Spleen (tissue), 11 donors: ENCODE data around the gene GPR27. TPM values are rescaled to one million over a fixed set of nuclear protein-coding genes. Genes with fewer than 3 reads are reported as not detected.

Experiments
- DNase-seq: peaks from one replicate; pipeline ENCODE4 v3.0.0-alpha.2; 2020
- H3K27ac ChIP-seq, 8 donors: fragments of 200-600 bp; sonication (generic) in 7 of 8; 1 replicate in 4 of 8; 2 replicates in 4 of 8; pipeline versions ENCODE4 v1.5.0 to v1.8.0; 2016 to 2021; ENCODE audit warnings: inconsistent platforms in 4 of 8, mild to moderate bottlenecking in 4 of 8, moderate library complexity in 1 of 8
- H3K27me3 ChIP-seq, 7 donors: fragments of 200-600 bp; sonication (generic) in 6 of 7; replicated peaks in 1 of 7; 1 replicate in 4 of 7; 2 replicates in 3 of 7; pipeline versions ENCODE4 v1.5.0 to v1.8.0; 2016 to 2021; ENCODE audit warnings: inconsistent platforms in 3 of 7, mild to moderate bottlenecking in 1 of 7
- H3K36me3 ChIP-seq, 6 donors: fragments of 200-600 bp; sonication (generic) in 5 of 6; 1 replicate in 4 of 6; 2 replicates in 2 of 6; pipeline versions ENCODE4 v1.5.0 to v1.8.0; 2016 to 2021; ENCODE audit warnings: inconsistent platforms in 2 of 6
- H3K4me1 ChIP-seq, 6 donors: fragments of 200-600 bp; sonication (generic) in 5 of 6; 1 replicate in 3 of 6; 2 replicates in 3 of 6; pipeline versions ENCODE4 v1.5.0 to v1.8.0; 2016 to 2021; ENCODE audit warnings: inconsistent platforms in 3 of 6
- H3K4me3 ChIP-seq, 8 donors: fragments of 200-600 bp; sonication (generic) in 7 of 8; 1 replicate in 4 of 8; 2 replicates in 4 of 8; pipeline versions ENCODE4 v1.5.0 to v1.8.0; 2016 to 2021; ENCODE audit warnings: inconsistent platforms in 4 of 8, mild to moderate bottlenecking in 4 of 8, moderate library complexity in 2 of 8
- H3K9me3 ChIP-seq, 8 donors: fragments of 200-600 bp; sonication (generic) in 7 of 8; 1 replicate in 4 of 8; 2 replicates in 4 of 8; pipeline versions ENCODE4 v1.5.0 to v1.8.0; 2016 to 2021; ENCODE audit warnings: inconsistent platforms in 4 of 8
- POLR2A ChIP-seq, 3 donors: fragments of 450-650 bp; IDR thresholded peaks; one replicate each; pipeline ENCODE4 v1.5.1; 2017; ENCODE audit warnings: antibody characterized with exemption in 3 of 3, mild to moderate bottlenecking in 1 of 3
- POLR2AphosphoS5 ChIP-seq, 3 donors: sonication (generic); formaldehyde crosslinking; IDR thresholded peaks; one replicate each; pipeline ENCODE4 v1.5.1; 2017; ENCODE audit warnings: antibody characterized with exemption in 3 of 3
- WGBS, 5 donors: extraction: QIAGEN DNeasy Blood & Tissue Kit in 3 of 5; methylation state at CpG; one replicate each; pipeline versions ENCODE4 v1.1.5 to v1.1.7; 2013 to 2018; 5-methylcytosine and 5-hydroxymethylcytosine counted together
- intact Hi-C: fragments of 100-400 bp; cut with DNase I; formaldehyde crosslinking; loops from one replicate; pipeline ENCODE4 v1.15.0; 2023; ENCODE audit warnings: low total_unique reads
- polyA plus RNA-seq, 3 donors: library from polyadenylated mRNA; stranded (reverse); fragments of 200-250 nt; gene quantifications; one replicate each; pipeline ENCODE4 v1.2.1, GENCODE V29; 2013
- total RNA-seq, 7 donors: library from RNA; depleted of rRNA in 3 of 7; stranded (reverse); fragments of >200 nt in 3 of 7; fragmentation: NEBNext Ultra II Directional in 4 of 7; extraction: Animal tissue kit (Norgen Biotek cat#: 25700) in 4 of 7; gene quantifications; one replicate each; pipeline versions ENCODE4 v1.1.0 to v1.2.1, GENCODE V29; 2016 to 2021
- TF ChIP-seq, protein P1 (sequence below), 11 experiments: fragments of 200-600 bp in 7 of 11; fragments of 450-650 bp in 4 of 11; sonication (generic) in 4 of 11; IDR thresholded peaks in 8 of 11; conservative IDR thresholded peaks in 3 of 11; 1 replicate in 7 of 11; 2 replicates in 4 of 11; pipeline versions ENCODE4 v1.4.0 to v1.8.0; 2016 to 2021; ENCODE audit warnings: antibody characterized with exemption in 11 of 11, inconsistent platforms in 4 of 11, mild to moderate bottlenecking in 1 of 11
- donor health status: healthy with polysubstance abuse.
- donor health status: DM: no; HTN: no; CAD: no; lungs with moderate emphysema.
- donor health status: DM: no; HTN: no; CAD: no.
- donor health status: Bipolar disorder and iron deficiency.
- donor health status: healthy.
- donor health status: DM: no; HTN: no; CAD: no.
- donor health status: DM: yes; HTN: yes; CAD: no.

GPR27 gene
- total and polyA plus RNA-seq, 10 donors = 0.37 to 15.3 (median 6.6) TPM

DNA sequence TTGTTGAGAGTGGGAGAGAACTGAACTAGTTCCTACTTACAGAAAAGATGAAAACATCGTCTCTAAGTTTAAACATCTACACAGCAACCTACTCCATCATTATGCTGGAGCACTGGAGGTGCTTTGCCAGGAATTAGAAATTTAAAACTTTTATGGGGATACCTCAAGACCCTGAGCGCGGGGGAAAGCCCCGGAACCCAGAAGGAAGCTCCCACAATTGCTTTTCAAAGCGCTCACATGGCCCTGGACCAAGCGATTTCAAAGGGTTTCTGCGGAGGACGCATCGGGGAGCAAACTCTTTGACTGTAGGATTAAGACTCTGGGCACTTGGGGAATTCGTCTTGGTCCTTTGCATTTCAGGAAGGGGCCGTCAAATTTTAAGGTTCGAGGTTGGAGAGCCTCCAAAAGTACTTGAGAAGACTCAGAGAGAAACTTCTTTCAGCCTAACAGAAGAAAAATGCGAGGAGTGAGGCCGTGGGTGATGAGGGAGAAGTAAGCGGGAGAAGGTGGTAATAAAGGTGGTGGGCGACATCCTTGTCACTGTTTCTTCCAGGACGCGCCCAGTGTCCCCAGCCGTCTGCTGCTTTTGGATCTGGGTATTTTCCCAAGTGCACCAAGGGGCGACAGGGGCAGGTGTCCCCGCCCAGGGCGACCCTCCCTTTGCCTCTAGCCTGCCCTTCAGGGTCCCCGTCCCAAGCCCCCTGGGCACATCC lies 30.7 kb downstream of the GPR27 start:
- WGBS, 5 donors = 3 to 7% (median 4%) methylated on average over 19 to 23 of the region's 23 CpGs
- Histone ChIP-seq H3K4me3 (peak overlapping the region; percentile 11 to 69 (median 40)), H3K36me3 (no peaks in the 10 kb centered on the region), H3K9me3 (no peaks in the 10 kb centered on the region), H3K27ac (peak overlapping the region in 7 of 8 donors; percentile 61 to 88 (median 84)), H3K27me3 (peaks cover 0 to 81% (median 62%) of the 10 kb centered on the region in 7 donors), H3K4me1 (peaks cover 10 to 46% (median 19%) of the 10 kb centered on the region in 6 donors)
- no peak for DNase-seq
- TF ChIP-seq, protein P1, sequence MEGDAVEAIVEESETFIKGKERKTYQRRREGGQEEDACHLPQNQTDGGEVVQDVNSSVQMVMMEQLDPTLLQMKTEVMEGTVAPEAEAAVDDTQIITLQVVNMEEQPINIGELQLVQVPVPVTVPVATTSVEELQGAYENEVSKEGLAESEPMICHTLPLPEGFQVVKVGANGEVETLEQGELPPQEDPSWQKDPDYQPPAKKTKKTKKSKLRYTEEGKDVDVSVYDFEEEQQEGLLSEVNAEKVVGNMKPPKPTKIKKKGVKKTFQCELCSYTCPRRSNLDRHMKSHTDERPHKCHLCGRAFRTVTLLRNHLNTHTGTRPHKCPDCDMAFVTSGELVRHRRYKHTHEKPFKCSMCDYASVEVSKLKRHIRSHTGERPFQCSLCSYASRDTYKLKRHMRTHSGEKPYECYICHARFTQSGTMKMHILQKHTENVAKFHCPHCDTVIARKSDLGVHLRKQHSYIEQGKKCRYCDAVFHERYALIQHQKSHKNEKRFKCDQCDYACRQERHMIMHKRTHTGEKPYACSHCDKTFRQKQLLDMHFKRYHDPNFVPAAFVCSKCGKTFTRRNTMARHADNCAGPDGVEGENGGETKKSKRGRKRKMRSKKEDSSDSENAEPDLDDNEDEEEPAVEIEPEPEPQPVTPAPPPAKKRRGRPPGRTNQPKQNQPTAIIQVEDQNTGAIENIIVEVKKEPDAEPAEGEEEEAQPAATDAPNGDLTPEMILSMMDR (IDR thresholded peaks at IDR 0.05 in 8 of 11, conservative IDR thresholded peaks at IDR 0.05 in 3 of 11) = no peak
- no peak for TF ChIP-seq POLR2AphosphoS5 (IDR thresholded peaks at IDR 0.05)
- TF ChIP-seq POLR2A (IDR thresholded peaks at IDR 0.05) = no peak
- intact Hi-C loops = no loop called here

DNA sequence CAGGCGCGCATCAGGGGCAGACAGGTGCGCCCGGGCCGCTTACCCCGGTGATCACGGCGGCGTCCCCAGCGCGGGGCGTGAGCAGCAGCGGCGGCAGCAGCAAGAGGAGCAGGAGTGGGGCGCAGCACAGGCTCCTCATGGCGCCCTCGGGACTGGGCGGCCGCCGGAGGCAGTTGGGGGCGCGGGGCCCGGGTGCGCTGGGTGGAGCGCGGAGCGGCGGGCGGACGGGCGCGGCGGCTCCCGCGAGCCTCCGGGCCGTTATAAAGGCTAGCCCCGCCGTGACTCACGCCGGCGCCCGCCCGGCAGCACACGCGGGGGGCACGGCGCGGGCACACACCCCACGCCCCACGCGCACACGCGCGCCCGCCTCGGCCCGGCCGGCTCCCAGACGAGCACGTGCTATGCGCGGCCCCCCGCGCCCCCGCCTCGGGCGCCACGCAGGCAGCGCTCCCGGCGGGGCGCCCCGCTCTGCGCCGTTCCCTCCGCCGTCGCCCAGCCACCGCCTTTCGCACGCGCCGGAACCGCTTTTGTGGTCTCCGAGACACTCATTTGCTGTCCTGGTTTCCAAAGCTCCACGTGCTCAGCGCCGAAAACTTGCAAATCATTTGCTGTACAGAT lies 31.4 kb downstream of the GPR27 start, which contains the start of gene PROK2:
PROK2 (minus strand) TSS at position 235 of the 618 bp plus-strand sequence; CDS start at position 139, 96 bp downstream.
- intact Hi-C loops = no loop called here
- H3K27ac ChIP-seq = peak within 1 kb of the TSS in 7 of 8 donors; percentile 61 to 88 (median 84)

DNA sequence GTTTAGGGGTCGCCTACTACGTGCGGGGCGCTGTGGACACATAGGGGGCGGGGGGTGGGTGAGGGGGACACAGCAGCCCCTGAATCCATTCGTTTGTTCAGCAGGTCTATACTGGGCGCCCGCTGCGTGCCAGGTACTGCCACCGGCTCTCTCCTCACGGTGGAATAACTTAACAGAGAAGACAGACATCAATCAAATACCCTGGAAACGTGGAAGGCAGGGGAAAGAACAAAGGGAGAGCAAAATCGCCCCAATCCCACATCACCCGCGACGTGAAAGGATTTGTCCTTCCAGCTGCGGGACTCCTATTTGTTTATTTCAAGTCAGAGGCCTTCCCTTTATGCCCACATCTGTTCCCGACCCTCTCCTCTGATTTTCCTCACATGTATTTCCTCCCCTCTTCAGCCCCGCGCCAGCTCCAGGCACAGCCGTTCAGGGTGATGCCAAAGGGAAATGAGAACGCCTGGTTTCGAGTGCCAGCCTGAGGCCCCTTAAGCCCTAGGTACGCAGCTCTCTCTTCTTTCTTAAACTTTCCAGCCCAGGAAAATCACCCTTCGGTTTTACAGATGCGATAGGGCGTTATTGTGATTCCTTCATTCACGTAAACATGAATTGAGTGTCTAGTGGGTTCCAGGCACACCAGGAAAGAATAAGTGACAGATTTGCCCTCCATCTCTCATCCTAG lies 32.0 kb downstream of the GPR27 start:
- Histone ChIP-seq H3K4me1 (peaks cover 10 to 35% (median 19%) of the 10 kb centered on the region in 6 donors), H3K9me3 (no peaks in the 10 kb centered on the region), H3K36me3 (no peaks in the 10 kb centered on the region), H3K4me3 (peak overlapping the region in 7 of 8 donors; percentile 24 to 69 (median 41)), H3K27ac (peak overlapping the region in 5 of 8 donors; percentile 23 to 88 (median 85)), H3K27me3 (peaks cover 0 to 68% (median 53%) of the 10 kb centered on the region in 7 donors)
- DNase-seq = no peak
- TF ChIP-seq POLR2A (IDR thresholded peaks at IDR 0.05) = no peak
- intact Hi-C loops = no loop called here
- WGBS, 5 donors = 7 to 16% (median 14%) methylated on average over 23 to 28 of the region's 28 CpGs

More for the DNA sequence above, 31.4 kb downstream of the GPR27 start, which contains the start of gene PROK2:
- H3K9me3 ChIP-seq = no peaks in the 10 kb centered on the region
- 1 to 6% (median 1%) methylated on average over 18 to 89 of the region's 89 CpGs for WGBS, 5 donors
- DNase-seq = peak; percentile 85
- no peaks in the 10 kb centered on the region for H3K36me3 ChIP-seq
- peak within 1 kb of the TSS; percentile 11 to 69 (median 40) for H3K4me3 ChIP-seq
- H3K27me3 ChIP-seq = peaks cover 0 to 74% (median 57%) of the 10 kb centered on the region in 7 donors
- peaks cover 10 to 41% (median 19%) of the 10 kb centered on the region in 6 donors for H3K4me1 ChIP-seq
- TF ChIP-seq POLR2A (IDR thresholded peaks at IDR 0.05) (no peak), POLR2AphosphoS5 (IDR thresholded peaks at IDR 0.05) (peak in 1 of 3 donors; percentile 41)
- TF ChIP-seq, protein P1 (IDR thresholded peaks at IDR 0.05 in 8 of 11, conservative IDR thresholded peaks at IDR 0.05 in 3 of 11) = no peak

DNA sequence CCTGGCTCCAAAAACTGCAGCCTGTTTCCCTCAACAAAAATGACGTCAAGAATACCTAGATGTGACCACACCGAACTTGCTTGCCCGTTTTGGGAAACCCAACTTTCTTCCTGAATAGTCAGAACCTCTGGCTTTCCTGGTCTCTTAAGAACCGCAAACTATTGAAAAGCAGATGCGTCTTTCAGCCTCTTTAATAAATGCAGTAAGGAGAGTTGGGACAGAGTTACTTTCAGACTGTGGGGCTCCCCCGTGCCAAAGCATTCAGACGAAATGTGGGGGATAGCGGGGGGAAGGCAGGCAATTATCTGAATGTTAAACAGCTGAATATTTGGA lies 32.5 kb downstream of the GPR27 start:
- Histone ChIP-seq H3K9me3 (no peaks in the 10 kb centered on the region), H3K4me3 (peak overlapping the region in 1 of 8 donors; percentile 69), H3K27me3 (peaks cover 0 to 63% (median 49%) of the 10 kb centered on the region in 7 donors), H3K36me3 (no peaks in the 10 kb centered on the region), H3K27ac (peak overlapping the region in 3 of 8 donors; percentile 84 to 87 (median 85)), H3K4me1 (peaks cover 10 to 33% (median 19%) of the 10 kb centered on the region in 6 donors)
- TF ChIP-seq POLR2A (IDR thresholded peaks at IDR 0.05) (no peak), POLR2AphosphoS5 (IDR thresholded peaks at IDR 0.05) (no peak)
- TF ChIP-seq, protein P1 (IDR thresholded peaks at IDR 0.05 in 8 of 11, conservative IDR thresholded peaks at IDR 0.05 in 3 of 11) = no peak
- WGBS, 5 donors = 37 to 52% (median 46%) methylated on average over 8 of the region's 8 CpGs
- intact Hi-C loops = no loop called here
- no peak for DNase-seq
